NCI-H1105 (cell line): ENCODE data around the gene UNC45A.
"Not testable (repeated sequence)": the region's sequence is repeated elsewhere in the genome, so short reads cannot be mapped to it uniquely, and the experiment has no call there.

Experiments used
- DNase-seq: peaks from one replicate; lab custom pipeline; 2025; lab: John Stamatoyannopoulos, UW

Gene UNC45A

GRCh38 chr15:90916461-90916860 lies 18.6 kb upstream of the UNC45A start:
- DNase-seq: no peak

DNA sequence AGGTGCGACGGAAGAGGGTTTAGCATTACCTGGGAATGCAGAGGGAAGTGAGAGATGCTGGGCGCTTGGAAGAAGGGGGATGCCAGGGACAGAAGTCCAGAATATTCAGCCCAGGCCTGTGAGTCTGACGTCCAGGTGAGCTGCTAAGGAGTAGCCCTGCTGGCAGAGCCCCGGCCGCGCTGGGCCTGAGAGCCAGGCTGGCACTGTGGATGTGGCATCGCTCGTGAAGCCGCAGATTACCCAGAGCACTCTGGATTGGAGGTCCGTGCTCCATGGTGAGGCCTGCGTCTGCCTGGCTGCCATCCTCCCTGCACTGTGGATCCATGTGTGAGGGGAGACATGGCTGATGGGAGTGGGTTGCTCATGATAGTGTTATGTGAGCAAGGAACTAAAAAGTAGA lies 17.5 kb upstream of the UNC45A start:
- DNase-seq: no peak

DNA sequence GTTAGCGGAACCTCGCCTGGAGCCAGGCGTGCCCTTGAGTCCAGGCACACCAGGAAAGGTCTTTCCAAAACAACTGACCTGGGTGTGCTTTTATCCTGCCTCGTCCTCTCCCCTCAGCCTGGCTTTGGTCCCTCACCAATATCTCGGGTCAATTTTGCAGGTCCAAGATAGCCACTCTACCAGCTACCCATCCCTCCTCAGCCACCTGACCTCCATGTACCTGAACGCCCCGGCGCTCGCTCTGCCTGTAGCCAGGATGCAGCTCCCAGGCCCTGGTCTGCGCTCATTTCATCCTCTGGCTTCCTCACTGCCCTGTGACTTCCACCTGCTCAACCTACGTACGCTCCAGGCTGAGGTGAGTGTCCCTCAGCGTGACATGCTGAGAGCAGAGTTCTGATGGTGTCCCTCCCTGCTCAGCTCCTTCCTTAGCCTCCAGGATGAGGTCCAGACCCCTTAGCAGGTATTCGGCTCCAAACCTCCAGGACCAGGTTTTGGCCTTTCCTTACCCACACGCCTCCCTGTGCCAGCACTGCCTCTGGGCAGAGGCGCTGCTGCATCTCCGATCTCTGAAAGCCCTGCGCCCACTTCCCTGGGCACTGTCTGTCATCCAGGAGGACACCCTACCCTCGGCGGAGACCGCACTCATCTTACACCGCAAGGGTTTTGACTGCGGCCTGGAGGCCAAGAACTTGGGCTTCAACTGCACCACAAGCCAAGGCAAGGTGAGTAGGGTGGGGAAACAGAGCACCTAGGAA lies 16.9 kb upstream of the UNC45A start:
- no peak for DNase-seq

GRCh38 chr15:90918835-90919234 lies 16.2 kb upstream of the UNC45A start:
- no peak for DNase-seq

DNA sequence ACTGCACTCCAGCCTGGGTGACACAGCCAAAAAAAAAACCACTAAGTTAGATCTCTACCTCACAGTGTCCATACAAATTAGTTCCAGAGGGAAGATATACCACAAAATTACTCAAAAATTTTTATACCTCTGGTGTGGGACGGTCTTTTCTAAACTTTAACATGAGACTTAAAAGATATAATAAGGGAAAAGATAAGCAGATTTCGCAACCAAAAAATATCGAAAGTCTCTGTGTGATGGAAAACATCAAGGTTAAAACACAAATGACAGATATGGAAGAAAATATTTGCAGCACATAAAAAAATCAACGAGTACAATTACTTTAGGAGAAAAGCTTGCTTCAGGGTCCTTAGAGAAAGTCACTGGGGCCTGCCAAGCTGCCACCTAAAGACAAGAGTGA lies 13.2 kb upstream of the UNC45A start:
- DNase-seq: no peak

- DNase-seq: not testable (repeated sequence)
Measured at GRCh38 chr15:90922712-90923322, 12.3 kb upstream of the UNC45A start.

- no peak for DNase-seq
Measured at GRCh38 chr15:90924375-90924774, 10.7 kb upstream of the UNC45A start.

GRCh38 chr15:90926766-90927165 lies 8.3 kb upstream of the UNC45A start:
- not testable (repeated sequence) for DNase-seq

DNA sequence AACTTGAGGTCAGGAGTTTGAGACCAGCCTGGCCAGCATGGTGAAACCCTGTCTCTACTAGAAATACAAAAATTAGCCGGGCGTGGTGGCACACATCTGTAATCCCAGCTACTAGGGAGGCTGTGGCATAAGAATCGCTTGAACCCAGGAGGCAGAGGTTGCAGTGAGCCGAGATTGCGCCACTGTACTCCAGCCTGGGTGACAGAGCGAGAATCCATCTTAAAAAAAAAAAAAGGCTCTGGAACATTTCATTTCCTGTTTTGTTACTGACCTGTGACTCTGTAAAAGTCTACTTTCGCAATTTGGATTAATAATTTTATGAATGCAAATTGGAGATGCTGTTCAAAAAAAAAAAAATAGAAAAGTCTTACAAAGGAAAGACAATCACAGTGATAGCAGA lies 7.0 kb upstream of the UNC45A start:
- not testable (repeated sequence) for DNase-seq

- no peak for DNase-seq
Measured at GRCh38 chr15:90929246-90930019, 5.7 kb upstream of the UNC45A start.

- DNase-seq: no peak
Measured at GRCh38 chr15:90930861-90931574, 4.1 kb upstream of the UNC45A start.

- no peak for DNase-seq
Measured at GRCh38 chr15:90931575-90931827, 3.6 kb upstream of the UNC45A start.

- peak; percentile 71 for DNase-seq
Measured at GRCh38 chr15:90931828-90932659, 3.0 kb upstream of the UNC45A start, which contains the start of gene HDDC3. Gene HDDC3, minus strand, starts transcription at chr15:90932549. Its CDS starts 9 bp downstream, at chr15:90932540.

DNA sequence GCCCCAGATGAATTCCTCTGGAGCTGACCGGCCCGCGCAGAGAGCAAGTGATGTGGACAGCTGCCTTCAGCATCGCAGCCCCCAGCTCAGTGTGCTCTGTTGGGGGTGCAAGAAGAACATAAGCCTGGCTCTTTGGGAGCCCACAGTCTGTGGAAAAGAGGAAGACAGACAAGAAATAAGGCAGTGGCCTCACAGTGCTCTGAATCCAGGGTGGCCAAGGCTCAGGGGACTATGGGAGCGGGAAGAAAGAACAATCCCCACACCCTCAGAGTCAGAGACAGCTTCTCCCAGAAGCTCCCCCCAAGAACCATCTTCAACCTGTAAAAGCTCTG lies 2.5 kb upstream of the UNC45A start:
- no peak for DNase-seq

DNA sequence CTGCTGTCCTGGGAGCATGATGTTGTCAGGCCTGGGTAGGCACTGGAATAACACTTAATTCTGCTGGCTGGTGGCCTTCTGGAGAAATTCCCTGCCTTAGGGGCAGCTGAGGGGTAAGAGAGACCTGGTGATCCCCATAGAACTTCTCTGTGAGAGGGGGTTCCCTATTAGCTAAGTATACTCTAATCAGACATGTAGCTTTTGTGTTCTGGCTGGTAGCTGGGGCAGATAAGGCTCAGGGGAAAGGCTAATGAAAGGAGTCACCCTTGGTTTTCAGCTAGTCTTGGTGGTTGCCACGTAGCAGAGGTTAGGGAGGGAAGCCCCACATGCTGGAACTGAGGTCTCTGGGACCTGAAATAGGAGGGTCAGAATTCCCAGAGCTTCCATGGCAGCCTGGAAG lies 1.8 kb upstream of the UNC45A start:
- no peak for DNase-seq

DNA sequence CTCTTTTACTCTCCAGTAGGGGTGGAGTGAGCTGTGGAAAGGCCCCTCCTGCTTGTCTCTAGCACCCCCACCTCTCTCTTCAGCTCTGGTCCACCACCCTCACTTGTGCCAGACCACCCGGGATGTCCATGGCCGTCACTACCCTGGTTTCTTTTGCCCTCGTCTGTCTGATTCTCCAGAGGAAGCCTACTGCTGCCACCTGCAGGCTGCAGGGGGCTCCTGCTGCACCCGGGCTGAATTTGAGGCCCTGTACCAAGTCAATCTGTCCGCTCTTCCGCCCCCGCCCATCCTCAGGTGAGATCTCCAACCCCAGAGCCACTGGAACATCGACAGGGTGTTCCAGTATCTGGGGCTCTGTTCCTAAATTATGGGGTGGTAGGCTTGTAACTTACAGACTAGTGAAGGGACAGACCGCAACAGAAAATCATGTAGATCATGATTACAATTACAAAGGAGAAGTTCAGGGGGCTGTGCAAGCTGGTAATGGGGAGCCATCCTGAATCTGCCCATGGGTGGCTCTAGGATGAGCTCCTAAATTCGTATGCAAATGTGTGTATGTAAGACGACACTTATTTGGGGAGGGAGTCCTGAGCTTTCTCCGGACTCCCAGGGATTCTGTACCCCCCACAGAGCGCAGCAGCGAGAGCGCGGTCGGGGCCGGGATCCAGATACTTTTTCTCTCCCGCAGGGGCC lies 683 bp upstream of the UNC45A start:
- DNase-seq: peak; percentile 66

- DNase-seq: no peak
Measured at GRCh38 chr15:90936823-90937222, 1.7 kb downstream of the UNC45A start.

DNA sequence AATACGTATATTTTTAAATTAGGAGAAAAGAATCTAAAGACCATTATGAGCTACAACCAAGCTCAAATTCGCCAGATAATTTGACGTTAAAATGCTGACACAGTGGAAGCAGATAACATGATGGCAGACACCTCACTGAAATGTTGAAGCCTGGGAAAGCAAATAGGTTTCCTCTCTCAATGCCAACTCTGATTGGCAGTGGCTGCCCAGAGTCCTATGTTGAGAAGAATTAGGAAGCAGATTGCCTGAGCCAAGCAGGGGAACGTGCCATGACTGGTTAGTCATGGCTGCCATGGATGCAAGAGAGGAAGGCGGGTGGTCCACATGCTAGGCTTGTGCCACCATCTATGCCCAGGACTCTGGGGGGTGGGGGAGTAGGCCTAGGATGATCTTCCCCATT lies 3.2 kb downstream of the UNC45A start:
- DNase-seq: no peak

- DNase-seq: no peak
Measured at GRCh38 chr15:90939756-90940155, 4.7 kb downstream of the UNC45A start.

DNA sequence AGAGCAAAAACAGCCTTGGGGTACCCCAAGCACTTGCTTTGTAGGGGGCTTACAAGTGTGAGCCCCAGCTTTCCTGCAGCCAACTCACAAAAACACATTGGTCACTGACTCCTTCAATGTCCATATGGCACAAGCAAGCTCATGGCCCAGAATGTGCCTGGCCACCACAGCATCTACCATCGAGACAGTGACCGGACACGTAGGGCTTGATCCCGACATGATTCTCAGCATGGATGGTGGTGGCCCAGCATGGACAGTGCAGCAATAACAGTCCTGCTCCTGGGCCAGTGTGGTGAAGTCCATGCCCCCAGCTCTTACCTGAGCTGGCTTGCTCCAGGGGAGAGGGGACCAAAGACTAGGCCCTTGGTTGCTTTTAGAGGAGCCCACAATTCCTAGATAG lies 6.0 kb downstream of the UNC45A start:
- DNase-seq: no peak
